ENCODE measurements around the gene CD79B. TPM values are rescaled to one million over a fixed set of nuclear protein-coding genes. Genes with fewer than 3 reads are reported as not detected.

CD79B gene
- 0.07 to 0.24 TPM (median 0.08 TPM) in 3 replicates for polyA plus RNA-seq
- not detected for polyA plus RNA-seq (2011; ENCODE audit: low read depth)
- polyA plus RNA-seq (2011; cell fraction: cytosol; rRNA removed) = 0.07 TPM in 1 of 2 replicates, not detected in the other
- polyA plus RNA-seq (2011; cell fraction: nucleus; rRNA removed) = not detected in 2 replicates
- not detected in 2 replicates for polyA plus RNA-seq (2012; ENCODE audit: low replicate concordance)
- 0.19 to 0.46 TPM in 2 of 3 replicates, not detected in the other for polyA minus RNA-seq
- polyA minus RNA-seq (2011; cell fraction: cytosol; rRNA and poly(A)+ RNA removed) = not detected
- not detected in 2 replicates for polyA minus RNA-seq (2011; cell fraction: nucleus; rRNA and poly(A)+ RNA removed)

DNA sequence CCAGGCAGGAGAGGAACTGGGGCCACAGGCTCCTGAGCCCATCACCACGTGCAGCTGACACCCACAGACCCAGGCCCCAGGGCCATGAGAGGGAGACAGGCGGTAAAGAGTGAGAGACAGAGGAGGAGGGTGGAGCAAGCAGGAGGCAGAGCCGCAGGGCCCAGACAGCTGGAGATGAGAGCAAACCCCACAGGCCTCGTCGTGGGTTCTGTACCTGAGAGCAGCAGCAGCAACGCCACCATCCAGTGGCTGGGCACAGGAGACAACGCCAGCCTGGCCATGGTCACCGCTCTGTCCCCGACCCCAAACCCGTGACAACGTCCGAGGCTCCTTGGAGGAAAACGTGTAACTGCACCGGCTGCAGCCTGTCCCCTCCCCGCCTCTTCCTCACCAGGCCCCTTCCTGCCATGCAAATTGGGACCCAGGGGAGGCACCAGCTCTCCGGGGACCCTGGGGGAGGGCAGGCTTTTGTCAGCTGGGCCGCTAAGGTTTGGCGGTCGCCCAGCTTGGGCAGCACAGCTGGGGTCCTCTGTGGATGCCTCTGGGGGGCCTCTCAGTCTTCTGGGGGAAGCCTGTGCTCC lies at the start of gene CD79B:
Gene CD79B, minus strand, starts transcription at position 351 of the 581 bp plus-strand sequence. Its CDS starts 70 bp downstream, at position 281.
- no peak for DNase-seq (ENCODE audit: low read depth, low spot score)
- Histone ChIP-seq H3K4me3 (ENCODE audit: control insufficient read depth in 2 of 3, extremely low read depth in 1 of 3, insufficient read depth in 2 of 3, low read depth in 1 of 3, low read length in 3 of 3) (no peak within 1 kb of the TSS), H3K9me1 (ENCODE audit: control insufficient read depth, extremely low read depth, insufficient read depth, low read length) (no peaks in the 10 kb centered on the region), H3K9ac (ENCODE audit: control insufficient read depth, extremely low read depth, insufficient read depth, low read length) (no peak within 1 kb of the TSS), H3K79me2 (ENCODE audit: control insufficient read depth, insufficient read depth, low read length) (no peaks in the 10 kb centered on the region), H3K9me3 (ENCODE audit: control insufficient read depth, low read depth, low read length) (no peaks in the 10 kb centered on the region), H4K20me1 (ENCODE audit: control insufficient read depth, extremely low read depth, insufficient read depth, low read length) (no peaks in the 10 kb centered on the region), H3K27me3 (ENCODE audit: control insufficient read depth, extremely low read depth, insufficient read depth, low read length) (peaks cover 20% of the 10 kb centered on the region), H3K4me1 (ENCODE audit: control insufficient read depth, extremely low read depth, insufficient read depth, low read length) (peaks cover 12% of the 10 kb centered on the region), H3K4me2 (ENCODE audit: control insufficient read depth, extremely low read depth, insufficient read depth, low read depth, low read length) (no peak within 1 kb of the TSS), H2AFZ (ENCODE audit: control insufficient read depth, low read length) (no peak within 1 kb of the TSS), H3K27ac (ENCODE audit: control insufficient read depth, insufficient read depth, low read length) (no peak within 1 kb of the TSS), H3K36me3 (ENCODE audit: control insufficient read depth in 2 of 2, extremely low read depth in 1 of 2, insufficient read depth in 2 of 2, low read length in 2 of 2) (no peaks in the 10 kb centered on the region)
- dilution Hi-C loops (cut with MboI; ENCODE audit: extremely low pct_ligation_motif_present, low sequenced_read_pairs) = no loop called here
- no peak for FAIRE-seq
- TF ChIP-seq, protein P1, sequence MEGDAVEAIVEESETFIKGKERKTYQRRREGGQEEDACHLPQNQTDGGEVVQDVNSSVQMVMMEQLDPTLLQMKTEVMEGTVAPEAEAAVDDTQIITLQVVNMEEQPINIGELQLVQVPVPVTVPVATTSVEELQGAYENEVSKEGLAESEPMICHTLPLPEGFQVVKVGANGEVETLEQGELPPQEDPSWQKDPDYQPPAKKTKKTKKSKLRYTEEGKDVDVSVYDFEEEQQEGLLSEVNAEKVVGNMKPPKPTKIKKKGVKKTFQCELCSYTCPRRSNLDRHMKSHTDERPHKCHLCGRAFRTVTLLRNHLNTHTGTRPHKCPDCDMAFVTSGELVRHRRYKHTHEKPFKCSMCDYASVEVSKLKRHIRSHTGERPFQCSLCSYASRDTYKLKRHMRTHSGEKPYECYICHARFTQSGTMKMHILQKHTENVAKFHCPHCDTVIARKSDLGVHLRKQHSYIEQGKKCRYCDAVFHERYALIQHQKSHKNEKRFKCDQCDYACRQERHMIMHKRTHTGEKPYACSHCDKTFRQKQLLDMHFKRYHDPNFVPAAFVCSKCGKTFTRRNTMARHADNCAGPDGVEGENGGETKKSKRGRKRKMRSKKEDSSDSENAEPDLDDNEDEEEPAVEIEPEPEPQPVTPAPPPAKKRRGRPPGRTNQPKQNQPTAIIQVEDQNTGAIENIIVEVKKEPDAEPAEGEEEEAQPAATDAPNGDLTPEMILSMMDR (optimal IDR thresholded peaks at IDR 0.05 in 1 of 3, IDR thresholded peaks at IDR 0.05 in 1 of 3, conservative IDR thresholded peaks at IDR 0.05 in 1 of 3; ENCODE audit: extremely low read depth in 1 of 3, insufficient read depth in 2 of 3, low read length in 3 of 3) = no peak
- TF ChIP-seq EZH2 (IDR thresholded peaks at IDR 0.05; ENCODE audit: low read length) = no peak

DNA sequence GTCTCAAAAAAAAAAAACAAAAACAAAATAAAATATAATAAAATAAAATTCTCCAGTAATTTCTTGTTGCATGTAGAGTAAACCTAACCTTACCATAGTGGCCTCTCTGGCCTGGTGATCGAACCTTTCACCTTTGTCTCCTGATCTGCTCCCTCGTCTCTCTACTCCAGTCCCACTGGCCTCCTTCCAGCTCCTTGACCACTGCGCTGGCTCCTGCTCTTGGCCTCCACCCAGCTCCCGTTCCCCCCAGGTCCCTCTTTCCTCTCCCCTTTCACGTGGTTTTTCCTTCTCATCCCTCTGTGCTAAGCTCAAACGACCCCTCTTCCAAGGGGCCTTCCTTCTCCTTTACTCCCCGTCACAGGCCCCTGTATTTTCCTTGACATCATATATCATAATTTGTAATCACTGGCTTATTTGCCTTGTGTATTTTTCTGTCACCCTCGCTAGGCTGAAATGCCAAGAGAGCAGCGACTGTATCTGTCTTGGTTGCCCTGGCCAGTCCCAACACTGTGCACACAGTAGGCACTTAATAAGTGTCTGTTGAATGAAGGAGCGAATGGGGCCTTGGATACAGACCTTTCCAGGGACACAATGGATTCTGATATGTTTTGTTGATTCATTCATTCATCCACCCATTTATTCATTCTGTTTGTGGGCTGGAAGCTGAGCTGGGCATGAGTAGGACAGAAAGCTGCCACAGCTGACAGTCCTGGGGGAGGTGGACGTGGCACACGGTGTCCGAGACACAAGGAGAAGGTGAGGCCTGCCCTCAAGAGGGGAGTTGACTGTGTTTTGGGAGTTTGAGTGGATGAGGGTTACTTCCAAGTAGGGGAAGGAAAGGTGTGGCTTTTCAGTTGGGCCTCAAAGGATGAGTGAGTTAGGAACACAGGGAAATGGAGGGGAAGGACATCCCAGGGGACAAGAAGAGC lies 46.4 kb upstream of the CD79B start:
- Histone ChIP-seq H3K4me1 (ENCODE audit: control insufficient read depth, extremely low read depth, insufficient read depth, low read length) (peaks cover 16% of the 10 kb centered on the region), H2AFZ (ENCODE audit: control insufficient read depth, low read length) (no peak overlapping the region), H4K20me1 (ENCODE audit: control insufficient read depth, extremely low read depth, insufficient read depth, low read length) (no peaks in the 10 kb centered on the region), H3K9me1 (ENCODE audit: control insufficient read depth, extremely low read depth, insufficient read depth, low read length) (peaks cover 3% of the 10 kb centered on the region), H3K27me3 (ENCODE audit: control insufficient read depth, extremely low read depth, insufficient read depth, low read length) (peaks cover 3% of the 10 kb centered on the region), H3K27ac (ENCODE audit: control insufficient read depth, insufficient read depth, low read length) (no peak overlapping the region), H3K4me3 (ENCODE audit: control insufficient read depth in 2 of 3, extremely low read depth in 1 of 3, insufficient read depth in 2 of 3, low read depth in 1 of 3, low read length in 3 of 3) (no peak overlapping the region), H3K4me2 (ENCODE audit: control insufficient read depth, extremely low read depth, insufficient read depth, low read depth, low read length) (no peak overlapping the region), H3K9ac (ENCODE audit: control insufficient read depth, extremely low read depth, insufficient read depth, low read length) (no peak overlapping the region), H3K9me3 (ENCODE audit: control insufficient read depth, low read depth, low read length) (no peaks in the 10 kb centered on the region), H3K36me3 (ENCODE audit: control insufficient read depth in 2 of 2, extremely low read depth in 1 of 2, insufficient read depth in 2 of 2, low read length in 2 of 2) (no peaks in the 10 kb centered on the region), H3K79me2 (ENCODE audit: control insufficient read depth, insufficient read depth, low read length) (no peaks in the 10 kb centered on the region)
- TF ChIP-seq, protein P1 (optimal IDR thresholded peaks at IDR 0.05 in 1 of 3, IDR thresholded peaks at IDR 0.05 in 1 of 3, conservative IDR thresholded peaks at IDR 0.05 in 1 of 3; ENCODE audit: extremely low read depth in 1 of 3, insufficient read depth in 2 of 3, low read length in 3 of 3) = no peak
- no peak for TF ChIP-seq EZH2 (IDR thresholded peaks at IDR 0.05; ENCODE audit: low read length)
- FAIRE-seq (no peak), DNase-seq (ENCODE audit: low read depth, low spot score) (no peak)
- dilution Hi-C loops (cut with MboI; ENCODE audit: extremely low pct_ligation_motif_present, low sequenced_read_pairs) = no loop called here

Measured in keratinocyte (primary cell).